HEK293 (cell line): ENCODE measurements around the gene ARHGAP32.

Source experiments
- BCL11B ChIP-seq: fragments of 450-650 bp; formaldehyde crosslinking; IDR thresholded peaks from 2 replicates; pipeline ENCODE4 v1.5.1; 2016; ENCODE audit warnings: low read depth, missing biosample characterization, missing genetic modification characterization
- CTCF ChIP-seq: fragments of 450-650 bp; formaldehyde crosslinking; IDR thresholded peaks from 2 replicates; pipeline ENCODE4 v1.5.1; 2016; ENCODE audit warnings: missing biosample characterization, missing genetic modification characterization
- KLF16 ChIP-seq: fragments of 450-650 bp; formaldehyde crosslinking; IDR thresholded peaks from 2 replicates; pipeline ENCODE4 v1.5.1; 2017; ENCODE audit warnings: missing biosample characterization, missing genetic modification characterization
- REST ChIP-seq: fragments of 450-650 bp; formaldehyde crosslinking; IDR thresholded peaks from 2 replicates; pipeline ENCODE4 v1.5.1; 2016; ENCODE audit warnings: missing biosample characterization, missing genetic modification characterization
- TCF7L2 ChIP-seq: IDR thresholded peaks from 2 replicates; pipeline ENCODE4 v1.6.1; 2011; ENCODE audit warnings: low read depth, mild to moderate bottlenecking, inconsistent platforms, low read length, moderate library complexity, borderline replicate concordance
- YY1 ChIP-seq: fragments of 450-650 bp; formaldehyde crosslinking; IDR thresholded peaks from 2 replicates; pipeline ENCODE4 v1.5.1; 2018; ENCODE audit warnings: missing biosample characterization, missing genetic modification characterization
- ZBTB1 ChIP-seq: fragments of 450-650 bp; formaldehyde crosslinking; IDR thresholded peaks from 2 replicates; pipeline ENCODE4 v1.5.1; 2016; ENCODE audit warnings: missing biosample characterization, missing genetic modification characterization
- ZNF138 ChIP-seq: fragments of 450-650 bp; formaldehyde crosslinking; IDR thresholded peaks from 2 replicates; pipeline ENCODE4 v1.5.1; 2016; ENCODE audit warnings: missing biosample characterization, missing genetic modification characterization, borderline replicate concordance
- ZNF16 ChIP-seq: fragments of 450-650 bp; formaldehyde crosslinking; IDR thresholded peaks from 2 replicates; pipeline ENCODE4 v1.5.1; 2016; ENCODE audit warnings: low read depth, missing biosample characterization, missing genetic modification characterization
- ZNF23 ChIP-seq: fragments of 450-650 bp; formaldehyde crosslinking; IDR thresholded peaks from 2 replicates; pipeline ENCODE4 v1.5.1; 2016; ENCODE audit warnings: missing biosample characterization, missing genetic modification characterization, borderline replicate concordance
- ZNF24 ChIP-seq: fragments of 450-650 bp; formaldehyde crosslinking; IDR thresholded peaks from 2 replicates; pipeline ENCODE4 v1.5.1; 2016; ENCODE audit warnings: missing biosample characterization, missing genetic modification characterization
- ZNF274 ChIP-seq, 2 experiments: fragments of 200-500 bp in 1 of 2; fragments of 450-650 bp in 1 of 2; sonication (Bioruptor generic) in 1 of 2; formaldehyde crosslinking in 1 of 2; IDR thresholded peaks; 2 replicates each; pipeline versions ENCODE4 v1.5.1 to v1.6.1; 2014 to 2016; ENCODE audit warnings: borderline replicate concordance in 1 of 2, inconsistent platforms in 1 of 2, low read length in 1 of 2, missing biosample characterization in 1 of 2, missing genetic modification characterization in 1 of 2
- ZNF514 ChIP-seq: fragments of 450-650 bp; formaldehyde crosslinking; IDR thresholded peaks from 2 replicates; pipeline ENCODE4 v1.5.1; 2016; ENCODE audit warnings: missing biosample characterization, missing genetic modification characterization

GRCh38 chr11:129184581-129184980, 7.5 kb downstream of the ARHGAP32 start:
- TF ChIP-seq TCF7L2 (no peak), ZBTB1 (tag by site-specific recombination) (no peak), ZNF514 (tag by site-specific recombination) (no peak), CTCF (tag by site-specific recombination) (no peak), ZNF24 (no peak), BCL11B (no peak), KLF16 (tag by site-specific recombination) (no peak), REST (tag by site-specific recombination) (no peak), ZNF138 (tag by site-specific recombination) (no peak), ZNF23 (tag by site-specific recombination) (no peak), YY1 (tag by site-specific recombination) (no peak), ZNF274 (IDR thresholded peaks at IDR 0.05; ENCODE audit: low read length) (no peak), ZNF274 (tag by site-specific recombination; IDR thresholded peaks at IDR 0.05; ENCODE audit: borderline replicate concordance) (no peak), ZNF16 (no peak)
